T-helper 9 cell (primary cell): ENCODE data around the gene ASPHD2.
"Not testable (repeated sequence)": the region's sequence is repeated elsewhere in the genome, so short reads cannot be mapped to it uniquely, and the experiment has no call there.

Experiments used
- DNase-seq: peaks from one replicate; pipeline ENCODE4 v3.0.0-alpha.2; 2020
- total RNA-seq, 2 donors: gene quantifications; one replicate each; lab custom pipeline; 2026; lab: John Stamatoyannopoulos, UW

ASPHD2 gene, protein sequence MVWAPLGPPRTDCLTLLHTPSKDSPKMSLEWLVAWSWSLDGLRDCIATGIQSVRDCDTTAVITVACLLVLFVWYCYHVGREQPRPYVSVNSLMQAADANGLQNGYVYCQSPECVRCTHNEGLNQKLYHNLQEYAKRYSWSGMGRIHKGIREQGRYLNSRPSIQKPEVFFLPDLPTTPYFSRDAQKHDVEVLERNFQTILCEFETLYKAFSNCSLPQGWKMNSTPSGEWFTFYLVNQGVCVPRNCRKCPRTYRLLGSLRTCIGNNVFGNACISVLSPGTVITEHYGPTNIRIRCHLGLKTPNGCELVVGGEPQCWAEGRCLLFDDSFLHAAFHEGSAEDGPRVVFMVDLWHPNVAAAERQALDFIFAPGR
- 2.2 to 10.2 reads per million in 2 donors for total RNA-seq

DNA sequence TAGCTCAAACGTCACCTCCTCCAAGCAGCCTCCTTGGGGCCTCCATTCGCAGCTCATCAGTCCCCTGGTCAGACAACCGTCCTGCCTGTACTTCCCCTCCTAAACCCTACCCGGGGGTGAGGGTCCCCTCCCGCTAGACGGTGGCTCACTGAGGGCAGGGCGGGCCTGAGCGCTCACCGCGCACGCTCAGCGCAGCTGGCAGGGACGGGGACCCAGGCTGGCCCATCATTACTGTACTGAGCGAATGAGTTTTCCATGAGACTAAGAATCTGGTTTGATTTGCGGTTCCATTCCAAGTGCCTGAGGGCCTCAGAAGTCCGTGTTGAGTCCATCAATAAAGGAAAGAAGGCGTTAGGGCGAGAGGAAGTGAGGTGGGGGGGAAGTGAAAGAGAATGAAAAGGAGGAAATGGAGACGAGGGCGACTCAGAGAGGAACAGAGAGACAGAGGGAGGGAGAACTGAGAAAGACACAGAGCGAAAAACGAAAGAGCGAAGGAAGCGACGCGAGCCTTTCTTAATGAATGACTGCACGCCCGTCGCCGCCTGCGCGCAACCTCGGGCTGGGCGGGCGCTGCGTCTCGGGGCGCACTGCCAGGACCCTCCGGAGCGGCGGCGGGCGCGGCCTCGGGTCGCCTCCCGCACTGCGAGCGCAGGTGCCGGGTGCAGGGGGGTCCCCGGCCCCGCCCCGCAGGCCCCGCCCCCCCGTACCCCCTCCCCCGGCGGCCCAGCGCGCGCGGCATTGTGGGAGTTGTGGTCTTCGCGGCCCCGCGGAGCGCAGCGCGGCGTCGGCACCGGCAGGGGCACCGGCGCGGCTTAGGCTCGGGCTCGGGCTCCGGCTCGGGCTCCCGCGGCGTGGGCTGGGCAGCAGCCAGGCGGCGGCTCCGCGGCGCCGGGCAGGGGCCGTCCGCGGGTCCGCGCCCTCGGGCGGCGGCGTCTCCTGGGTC is at the start of gene ASPHD2:
ASPHD2 (plus strand) TSS at position 746 of the 943 bp plus-strand sequence. CDS start 4,356 bp downstream, outside the sequence.
- peak; percentile 75 for DNase-seq

- no peak for DNase-seq
These were observed 48.8 kb upstream of the ASPHD2 start for GRCh38 chr22:26380072-26380830.

- no peak for DNase-seq
These were observed 46.3 kb upstream of the ASPHD2 start for GRCh38 chr22:26382782-26383181.

DNA sequence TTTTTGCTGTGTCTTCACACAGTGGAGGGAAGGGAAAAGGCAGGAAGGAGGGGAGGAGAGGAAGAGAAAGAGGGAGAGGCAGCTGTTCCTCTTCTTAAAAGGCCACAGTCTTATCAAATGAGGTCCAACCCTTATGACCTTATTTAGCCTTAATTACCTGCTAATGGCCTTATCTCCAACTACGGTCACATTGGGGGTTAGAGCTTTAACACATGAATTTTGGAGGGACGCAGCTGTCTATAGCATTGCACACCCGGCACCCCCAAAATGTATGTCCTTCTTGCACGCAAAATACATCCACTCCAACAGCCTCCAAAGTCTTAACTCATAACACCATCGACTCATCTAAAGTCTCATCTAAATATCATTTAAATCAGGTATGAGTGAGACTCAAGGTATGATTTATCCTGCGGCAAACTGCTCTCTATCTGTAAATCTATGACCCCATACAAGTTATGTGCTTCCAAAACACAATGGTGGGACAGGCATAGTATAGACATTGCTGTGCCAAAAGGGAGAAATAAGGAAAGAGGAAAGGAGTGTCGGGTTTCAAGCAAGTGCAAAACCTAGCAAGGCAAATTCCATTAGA is 45.0 kb upstream of the ASPHD2 start:
- DNase-seq, result no peak

- no peak for DNase-seq
These were observed 43.9 kb upstream of the ASPHD2 start for GRCh38 chr22:26385164-26385563.

GRCh38 chr22:26389125-26389524 is 39.9 kb upstream of the ASPHD2 start:
- DNase-seq, result no peak

GRCh38 chr22:26391091-26391490 is 38.0 kb upstream of the ASPHD2 start:
- DNase-seq, result no peak

DNA sequence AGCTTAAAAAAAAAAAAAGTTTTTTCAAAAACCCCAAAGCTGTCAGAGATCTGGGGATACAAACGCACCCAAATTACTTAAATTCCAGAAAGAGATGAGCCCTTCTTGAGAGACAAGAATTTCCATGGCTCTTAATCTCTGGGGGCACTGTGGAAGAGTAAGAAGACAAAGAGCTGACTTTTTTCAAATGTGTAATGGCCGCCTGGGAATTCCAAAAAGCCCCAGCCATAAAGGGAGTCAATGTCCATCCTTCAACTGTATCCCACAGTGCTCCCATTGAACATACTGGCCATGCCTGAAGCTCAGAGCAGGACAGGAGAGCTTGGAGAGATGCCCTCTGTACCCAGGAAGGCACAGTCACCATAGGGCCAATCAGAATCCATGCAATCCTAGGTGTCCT is 37.4 kb upstream of the ASPHD2 start:
- no peak for DNase-seq

DNA sequence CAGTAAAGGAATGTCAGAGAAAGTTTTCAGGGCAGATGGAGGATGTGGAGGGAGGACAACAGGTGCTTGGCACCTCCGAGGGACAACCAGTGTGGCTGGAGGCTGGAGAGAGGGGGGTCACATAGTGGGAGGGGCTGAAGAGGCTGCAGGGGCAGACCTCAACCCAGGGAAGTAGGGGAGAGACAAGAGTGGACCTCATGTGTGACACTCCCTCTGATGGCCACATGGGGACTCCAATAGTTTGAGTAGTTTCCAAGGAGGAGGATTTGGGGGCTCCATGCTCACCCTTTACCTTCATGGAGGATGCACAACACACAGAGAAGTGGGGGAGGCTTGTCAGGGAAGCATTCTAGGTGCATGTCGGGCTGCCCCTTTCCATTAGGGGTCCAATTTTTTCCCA is 35.1 kb upstream of the ASPHD2 start:
- no peak for DNase-seq

DNA sequence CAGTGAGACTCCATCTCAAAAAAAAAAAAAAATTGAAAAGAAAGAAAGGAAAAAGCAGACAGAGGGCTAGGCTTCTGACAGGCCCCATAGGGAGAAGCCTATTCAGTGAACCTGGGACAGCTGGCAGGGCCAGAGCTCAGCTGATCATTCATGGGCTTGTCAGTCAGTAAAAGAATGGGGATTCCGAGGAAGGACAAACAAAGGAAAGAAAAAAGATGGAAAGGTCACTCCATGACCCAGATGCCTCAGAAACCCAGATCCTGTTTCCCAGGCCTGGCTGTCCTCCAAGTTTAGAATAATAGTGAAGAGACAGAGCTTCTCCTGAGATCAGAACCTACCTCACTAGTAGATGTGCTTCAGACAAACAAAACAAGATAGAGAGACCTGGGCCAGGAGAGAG is 34.3 kb upstream of the ASPHD2 start:
- no peak for DNase-seq

DNA sequence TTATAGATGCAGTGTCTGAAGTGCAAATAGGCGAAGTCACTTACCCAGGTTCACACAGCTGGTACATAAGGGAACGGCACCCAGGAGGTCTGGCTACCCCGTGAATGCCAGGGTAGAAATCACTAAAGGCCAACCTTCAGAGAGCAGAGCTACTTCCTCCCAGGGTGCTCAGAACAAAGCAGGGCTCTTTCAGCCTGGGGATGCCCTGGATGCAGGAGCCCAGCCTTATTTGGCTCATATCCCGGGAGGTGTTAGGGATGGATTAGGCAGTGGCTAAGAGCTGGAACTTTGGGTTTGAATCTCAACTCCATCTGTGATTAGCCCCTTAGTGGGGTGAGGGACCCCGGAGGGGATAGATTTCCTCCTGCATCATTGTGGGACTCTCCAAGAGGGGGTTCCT is 33.1 kb upstream of the ASPHD2 start:
- no peak for DNase-seq

- peak; percentile 19 for DNase-seq
These were observed 30.3 kb upstream of the ASPHD2 start for GRCh38 chr22:26398741-26399153.

DNA sequence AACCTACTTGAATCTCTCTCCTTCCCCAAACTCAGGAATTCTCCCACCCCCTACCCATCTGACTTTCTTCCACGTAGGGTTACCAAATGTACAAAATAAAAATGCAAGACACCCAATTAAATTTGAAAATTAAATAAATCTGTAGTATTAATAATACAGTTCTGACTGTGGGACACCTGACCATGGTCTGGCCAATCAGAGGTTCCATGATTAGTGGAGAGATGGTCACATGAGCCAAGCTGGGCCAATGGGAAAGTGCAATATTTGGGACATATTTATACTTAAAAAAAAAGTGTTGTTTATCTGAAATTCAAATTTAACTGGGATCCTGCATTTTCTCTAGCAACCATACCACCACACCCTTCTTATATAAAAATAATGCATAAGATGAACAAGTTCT is 29.8 kb upstream of the ASPHD2 start:
- no peak for DNase-seq

DNA sequence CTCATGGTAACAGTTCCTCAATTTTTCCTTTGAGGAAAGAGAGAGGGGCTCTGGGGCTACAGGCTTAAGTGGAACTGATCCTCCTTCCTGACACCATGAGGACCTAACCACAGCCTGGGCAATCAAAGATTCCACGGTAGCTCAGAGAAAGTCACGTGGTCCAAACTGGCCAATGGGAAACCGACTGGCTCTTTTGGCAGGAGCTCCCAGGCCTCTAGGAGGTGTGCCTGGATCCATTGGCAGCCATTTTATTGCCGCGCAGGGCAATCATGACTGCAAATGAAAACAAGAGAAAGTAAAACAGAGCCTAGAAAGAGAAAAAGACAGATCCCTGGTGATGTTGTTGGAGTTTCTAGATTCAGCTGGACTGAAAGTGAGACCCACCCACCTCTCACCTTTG is 27.3 kb upstream of the ASPHD2 start:
- no peak for DNase-seq

- DNase-seq, result no peak
These were observed 24.1 kb upstream of the ASPHD2 start for GRCh38 chr22:26404851-26405421.

GRCh38 chr22:26406118-26406517 is 22.9 kb upstream of the ASPHD2 start:
- no peak for DNase-seq

DNA sequence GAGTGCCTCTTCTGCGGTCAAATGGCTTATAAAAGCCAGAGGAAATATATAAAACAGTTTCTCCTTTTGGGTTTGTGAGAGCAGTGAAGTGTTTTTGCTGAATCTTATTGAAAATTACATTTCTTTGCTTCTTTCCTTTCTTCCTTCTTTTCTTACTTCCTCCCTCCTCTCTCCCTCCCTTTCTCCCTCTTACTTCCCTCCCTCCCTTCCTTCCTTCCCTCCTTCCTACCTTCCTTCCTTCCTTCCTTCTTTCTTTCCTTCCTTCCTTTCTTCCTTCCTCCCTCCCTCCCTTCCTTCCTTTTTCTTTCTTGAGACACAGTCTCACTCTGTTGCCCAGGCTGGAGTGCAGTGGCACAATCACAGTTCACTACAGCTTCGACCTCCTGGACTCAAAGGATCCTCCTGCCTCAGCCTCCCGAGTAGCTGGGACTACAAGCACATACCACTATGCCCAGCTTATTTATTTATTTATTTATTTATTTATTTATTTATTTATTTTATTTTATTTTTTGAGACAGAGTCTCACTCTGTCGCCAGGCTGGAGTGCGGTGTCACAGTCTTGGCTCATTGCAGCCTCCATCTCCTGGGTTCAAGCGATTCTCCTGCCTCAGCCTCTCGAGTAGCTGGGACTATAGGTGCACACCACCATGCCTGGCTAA is 20.4 kb upstream of the ASPHD2 start:
- not testable (repeated sequence) for DNase-seq

DNA sequence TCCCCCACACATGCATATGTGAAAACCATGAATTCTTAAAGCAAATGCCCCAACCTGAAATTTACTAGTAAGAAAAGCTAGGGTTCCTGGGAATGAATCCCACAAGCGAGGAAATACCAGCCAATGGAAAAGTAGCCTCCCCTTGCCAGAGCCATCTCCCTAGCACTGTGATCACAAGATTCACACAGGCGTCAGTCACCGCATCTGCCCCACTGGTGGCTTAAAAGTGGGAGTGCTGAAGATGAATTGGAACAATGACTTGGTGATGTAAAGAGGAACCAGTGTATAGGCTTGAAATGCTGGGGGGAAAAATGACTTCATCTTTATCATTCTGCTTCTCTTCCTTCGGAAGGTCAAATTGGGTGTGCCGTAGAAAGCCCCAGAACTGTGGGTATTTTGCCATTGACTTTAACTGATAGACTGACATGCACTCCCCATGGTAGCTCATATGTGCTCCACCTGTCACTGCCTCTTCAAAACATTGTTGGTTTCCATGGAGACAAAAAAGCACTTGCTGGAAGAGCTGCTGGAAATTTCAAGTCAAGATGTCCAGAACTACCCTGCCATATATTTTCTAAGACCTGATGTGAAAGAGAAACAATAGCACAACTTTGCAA is 19.2 kb upstream of the ASPHD2 start:
- no peak for DNase-seq

DNA sequence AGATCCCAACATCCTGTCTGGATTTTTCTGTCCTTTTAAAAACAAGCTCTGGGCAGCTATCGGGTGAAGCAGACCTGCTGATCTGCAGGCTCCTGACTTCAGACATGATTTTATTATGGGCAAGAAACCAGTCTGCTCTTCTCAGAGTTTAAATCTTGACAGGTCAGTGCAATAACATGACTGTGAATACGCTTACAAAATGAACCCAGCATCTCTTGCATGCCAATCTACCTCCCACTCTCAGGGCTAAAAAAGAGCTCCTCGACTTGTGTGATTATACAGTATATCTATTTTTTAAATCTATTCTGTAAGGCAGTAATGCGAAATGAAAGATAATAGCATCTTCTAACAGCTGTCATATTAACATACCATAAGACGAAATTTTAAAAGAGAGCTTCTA is 18.7 kb upstream of the ASPHD2 start:
- DNase-seq, result no peak

GRCh38 chr22:26414347-26414746 is 14.7 kb upstream of the ASPHD2 start:
- DNase-seq, result no peak

- no peak for DNase-seq
These were observed 12.8 kb upstream of the ASPHD2 start for GRCh38 chr22:26416256-26416655.
